GM06990 (cell line): ENCODE measurements around the gene FAF2.

ENCODE experiments used
- DNase-seq: peaks from one replicate; pipeline ENCODE4 v3.0.0-alpha.2; 2011; ENCODE audit not compliant: insufficient read length; ENCODE audit errors: extremely low read depth
- H3K27me3 ChIP-seq: replicated peaks from 2 replicates; pipeline ENCODE4 v1.6.0; 2011; ENCODE audit warnings: low read length; ENCODE audit not compliant: control insufficient read depth, insufficient read depth
- H3K36me3 ChIP-seq: 2 replicates; pipeline ENCODE4 v1.5.1; 2011; ENCODE audit warnings: low read length; ENCODE audit not compliant: control insufficient read depth, insufficient read depth
- H3K4me3 ChIP-seq: replicated peaks from 2 replicates; pipeline ENCODE4 v1.5.1; 2011; ENCODE audit warnings: low read depth, mild to moderate bottlenecking, control low read depth, low read length
- CTCF ChIP-seq: IDR thresholded peaks from 2 replicates; pipeline ENCODE4 v1.5.1; 2011; ENCODE audit warnings: low read length, control low read depth, mild to moderate bottlenecking, inconsistent platforms; ENCODE audit not compliant: insufficient read depth, poor library complexity, severe bottlenecking

The FAF2 gene

GRCh38 chr5:176491101-176491502 is 42.9 kb downstream of the FAF2 start:
- Histone ChIP-seq H3K36me3 (peaks cover 16% of the 10 kb centered on the region), H3K27me3 (no peaks in the 10 kb centered on the region), H3K4me3 (no peak overlapping the region)
- no peak for DNase-seq
- TF ChIP-seq CTCF: no peak

DNA sequence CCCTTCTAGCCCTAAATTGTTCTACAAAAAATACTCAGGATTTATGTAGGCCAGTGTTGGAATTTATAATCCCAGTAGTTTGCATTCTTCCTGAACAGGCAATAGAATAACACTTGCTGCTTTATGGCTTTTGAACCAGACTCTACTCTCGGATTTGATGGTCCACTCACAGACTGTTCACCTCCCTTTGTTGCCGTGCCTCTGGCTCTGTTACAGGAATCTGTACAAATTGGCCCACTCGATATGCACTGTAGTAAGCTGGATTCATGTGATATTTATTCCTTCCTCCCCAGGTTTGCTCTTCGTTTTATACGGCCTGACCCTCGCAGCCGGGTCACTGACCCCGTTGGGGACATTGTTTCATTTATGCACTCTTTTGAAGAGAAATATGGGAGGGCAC is 43.7 kb downstream of the FAF2 start:
- Histone ChIP-seq H3K36me3 (peaks cover 19% of the 10 kb centered on the region), H3K4me3 (no peak overlapping the region), H3K27me3 (no peaks in the 10 kb centered on the region)
- no peak for DNase-seq
- TF ChIP-seq CTCF: no peak

DNA sequence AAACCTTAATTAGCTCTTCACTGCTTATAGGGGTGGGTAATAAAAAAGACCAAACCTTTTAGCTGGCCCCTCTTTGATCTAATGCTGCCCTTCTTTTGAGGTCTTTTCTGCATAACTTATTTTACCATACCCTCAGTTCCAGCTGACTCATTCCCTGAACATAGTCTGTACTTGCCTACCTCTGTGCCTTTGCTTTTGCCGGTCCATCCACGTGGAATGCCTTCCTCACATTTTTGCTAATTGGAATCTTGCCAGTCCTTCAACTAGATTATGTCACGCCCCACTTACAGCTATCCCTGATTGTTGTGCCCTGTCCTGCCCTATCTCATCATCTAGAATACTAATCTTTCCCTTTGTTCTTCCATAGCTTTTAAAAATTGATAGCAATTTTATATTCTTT is 44.2 kb downstream of the FAF2 start:
- peaks cover 19% of the 10 kb centered on the region for H3K36me3 ChIP-seq

GRCh38 chr5:176497852-176498251 is 49.7 kb downstream of the FAF2 start:
- Histone ChIP-seq H3K36me3 (peaks cover 23% of the 10 kb centered on the region), H3K4me3 (no peak overlapping the region), H3K27me3 (no peaks in the 10 kb centered on the region)
- no peak for TF ChIP-seq CTCF
- DNase-seq: no peak

More for the DNA sequence above, 44.2 kb downstream of the FAF2 start:
- Histone ChIP-seq H3K27me3 (no peaks in the 10 kb centered on the region), H3K4me3 (no peak overlapping the region)
- no peak for TF ChIP-seq CTCF
- DNase-seq: no peak

DNA sequence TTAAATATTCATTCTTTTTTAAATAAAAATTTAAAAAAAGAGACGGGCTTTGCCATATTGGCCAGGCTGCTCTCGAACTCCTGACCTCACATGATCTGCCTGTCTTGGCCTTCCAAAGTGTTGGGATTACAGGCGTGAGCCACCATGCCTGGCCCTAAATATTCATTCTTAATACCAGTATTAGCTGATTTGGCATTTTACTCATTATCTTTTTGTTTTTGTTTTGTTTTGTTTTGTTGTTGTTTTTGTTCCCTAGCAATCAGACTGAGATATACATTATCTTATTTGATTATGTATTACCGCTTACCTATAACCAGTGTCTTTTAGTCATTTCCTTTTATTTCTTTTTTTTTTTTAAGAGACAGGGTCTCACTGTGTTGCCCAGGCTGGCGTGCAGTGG is 51.1 kb downstream of the FAF2 start:
- DNase-seq: no peak
- H3K4me3 ChIP-seq: no peak overlapping the region
- H3K36me3 ChIP-seq: peaks cover 17% of the 10 kb centered on the region
- TF ChIP-seq CTCF: no peak
- H3K27me3 ChIP-seq: no peaks in the 10 kb centered on the region

GRCh38 chr5:176500511-176500910 is 52.3 kb downstream of the FAF2 start:
- no peak overlapping the region for H3K4me3 ChIP-seq
- DNase-seq: no peak
- no peak for TF ChIP-seq CTCF
- no peaks in the 10 kb centered on the region for H3K27me3 ChIP-seq
- peaks cover 17% of the 10 kb centered on the region for H3K36me3 ChIP-seq
